SK-N-SH (cell line): ENCODE data around the gene NTRK2.

Experiments
- EZH2phosphoT487 ChIP-seq: fragments of 200-600 bp; sonication (generic); IDR thresholded peaks from 2 replicates; pipeline ENCODE4 v1.6.1; 2017; ENCODE audit warnings: low read depth, mixed run types, mild to moderate bottlenecking, antibody characterized with exemption, moderate library complexity, borderline replicate concordance
- MXI1 ChIP-seq: IDR thresholded peaks from 2 replicates; pipeline ENCODE4 v1.6.1; 2012; ENCODE audit warnings: mild to moderate bottlenecking, low read depth, low read length, improper control_type of control experiment
- RAD21 ChIP-seq: IDR thresholded peaks from 2 replicates; pipeline ENCODE4 v1.6.1; 2012; ENCODE audit warnings: mild to moderate bottlenecking, low read length
- RCOR1 ChIP-seq: fragments of 150-350 bp; IDR thresholded peaks from 2 replicates; pipeline ENCODE4 v1.6.1; 2017; ENCODE audit warnings: antibody characterized with exemption, low read length
- TF ChIP-seq, protein P1 (sequence below): fragments of 200-600 bp; sonication (generic); IDR thresholded peaks from 2 replicates; pipeline ENCODE4 v1.6.1; 2017; ENCODE audit warnings: antibody characterized with exemption, mild to moderate bottlenecking, moderate library complexity
- TF ChIP-seq, protein P2 (sequence below): IDR thresholded peaks from 2 replicates; pipeline ENCODE4; 2012
- TF ChIP-seq, protein P3 (sequence below): IDR thresholded peaks from 2 replicates; pipeline ENCODE4 v1.4.0; 2012; ENCODE audit warnings: low read depth

DNA sequence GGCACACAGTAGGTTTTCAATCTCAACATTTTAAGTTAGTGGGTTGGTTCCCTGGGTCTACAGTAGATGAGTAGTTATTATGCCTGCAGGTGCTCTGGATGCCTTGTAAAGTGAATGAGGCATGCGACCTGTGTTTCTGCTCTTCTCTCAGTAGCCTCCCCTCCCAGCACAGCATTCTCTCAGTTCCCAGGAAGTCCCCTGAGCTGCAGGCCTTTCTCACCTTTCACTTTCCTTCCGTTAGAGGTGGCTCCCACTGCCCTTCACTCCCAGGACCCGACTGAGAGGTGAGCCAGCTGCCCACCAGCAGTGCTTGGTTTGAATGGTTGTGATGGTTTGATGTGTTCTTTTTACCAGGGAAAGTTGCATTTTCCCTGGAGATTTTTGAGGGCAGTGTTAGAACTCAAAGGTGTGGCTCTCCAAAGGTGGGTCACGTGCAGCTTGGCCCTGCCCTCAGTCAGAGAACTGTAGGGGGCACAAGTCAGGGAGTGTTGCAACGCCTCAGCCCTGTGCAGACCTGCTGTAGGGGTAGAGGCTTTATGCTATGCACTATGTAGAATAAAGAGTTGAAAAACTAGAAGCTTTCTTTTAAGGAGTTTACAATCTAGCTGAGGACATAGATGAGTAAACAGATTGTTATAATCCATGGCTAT is 173.8 kb downstream of the NTRK2 start:
- TF ChIP-seq EZH2phosphoT487 (no peak), RAD21 (no peak), RCOR1 (no peak), MXI1 (no peak)
- TF ChIP-seq, protein P1, sequence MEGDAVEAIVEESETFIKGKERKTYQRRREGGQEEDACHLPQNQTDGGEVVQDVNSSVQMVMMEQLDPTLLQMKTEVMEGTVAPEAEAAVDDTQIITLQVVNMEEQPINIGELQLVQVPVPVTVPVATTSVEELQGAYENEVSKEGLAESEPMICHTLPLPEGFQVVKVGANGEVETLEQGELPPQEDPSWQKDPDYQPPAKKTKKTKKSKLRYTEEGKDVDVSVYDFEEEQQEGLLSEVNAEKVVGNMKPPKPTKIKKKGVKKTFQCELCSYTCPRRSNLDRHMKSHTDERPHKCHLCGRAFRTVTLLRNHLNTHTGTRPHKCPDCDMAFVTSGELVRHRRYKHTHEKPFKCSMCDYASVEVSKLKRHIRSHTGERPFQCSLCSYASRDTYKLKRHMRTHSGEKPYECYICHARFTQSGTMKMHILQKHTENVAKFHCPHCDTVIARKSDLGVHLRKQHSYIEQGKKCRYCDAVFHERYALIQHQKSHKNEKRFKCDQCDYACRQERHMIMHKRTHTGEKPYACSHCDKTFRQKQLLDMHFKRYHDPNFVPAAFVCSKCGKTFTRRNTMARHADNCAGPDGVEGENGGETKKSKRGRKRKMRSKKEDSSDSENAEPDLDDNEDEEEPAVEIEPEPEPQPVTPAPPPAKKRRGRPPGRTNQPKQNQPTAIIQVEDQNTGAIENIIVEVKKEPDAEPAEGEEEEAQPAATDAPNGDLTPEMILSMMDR, result no peak
- TF ChIP-seq, protein P2, sequence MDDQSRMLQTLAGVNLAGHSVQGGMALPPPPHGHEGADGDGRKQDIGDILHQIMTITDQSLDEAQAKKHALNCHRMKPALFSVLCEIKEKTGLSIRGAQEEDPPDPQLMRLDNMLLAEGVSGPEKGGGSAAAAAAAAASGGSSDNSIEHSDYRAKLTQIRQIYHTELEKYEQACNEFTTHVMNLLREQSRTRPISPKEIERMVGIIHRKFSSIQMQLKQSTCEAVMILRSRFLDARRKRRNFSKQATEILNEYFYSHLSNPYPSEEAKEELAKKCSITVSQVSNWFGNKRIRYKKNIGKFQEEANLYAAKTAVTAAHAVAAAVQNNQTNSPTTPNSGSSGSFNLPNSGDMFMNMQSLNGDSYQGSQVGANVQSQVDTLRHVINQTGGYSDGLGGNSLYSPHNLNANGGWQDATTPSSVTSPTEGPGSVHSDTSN, result no peak
- TF ChIP-seq, protein P3, sequence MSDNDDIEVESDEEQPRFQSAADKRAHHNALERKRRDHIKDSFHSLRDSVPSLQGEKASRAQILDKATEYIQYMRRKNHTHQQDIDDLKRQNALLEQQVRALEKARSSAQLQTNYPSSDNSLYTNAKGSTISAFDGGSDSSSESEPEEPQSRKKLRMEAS, result no peak
